Measurements from ENCODE around the gene TADA1.

- TF ChIP-seq TAF1 (IDR thresholded peaks at IDR 0.05; ENCODE audit: borderline replicate concordance, low read depth, low read length) (no peak), POLR2AphosphoS5 (IDR thresholded peaks at IDR 0.05; ENCODE audit: low read depth, low read length) (no peak)
Observed at GRCh38 chr1:166915941-166916340, 39.9 kb upstream of the TADA1 start.
